Gastroesophageal sphincter (tissue), 3 donors: Measurements from ENCODE around the gene SRP9.
"Not testable (repeated sequence)": the region's sequence is repeated elsewhere in the genome, so short reads cannot be mapped to it uniquely, and the experiment has no call there.

Source experiments
- EP300 ChIP-seq: sonication (generic); formaldehyde crosslinking; IDR thresholded peaks from one replicate; pipeline ENCODE4 v1.6.1; 2017; ENCODE audit warnings: antibody characterized with exemption, mild to moderate bottlenecking
- POLR2A ChIP-seq, 2 donors: fragments of 450-650 bp; IDR thresholded peaks; one replicate each; pipeline ENCODE4 v1.6.1; 2017; ENCODE audit warnings: antibody characterized with exemption in 2 of 2, mild to moderate bottlenecking in 2 of 2, moderate library complexity in 1 of 2
- POLR2AphosphoS5 ChIP-seq: sonication (generic); formaldehyde crosslinking; IDR thresholded peaks from one replicate; pipeline ENCODE4 v1.6.1; 2017; ENCODE audit warnings: antibody characterized with exemption
- TF ChIP-seq, protein P1 (sequence below), 4 experiments: fragments of 200-600 bp in 2 of 4; fragments of 450-650 bp in 2 of 4; sonication (generic) in 1 of 4; IDR thresholded peaks; one replicate each; pipeline ENCODE4 v1.5.1; 2017 to 2019; ENCODE audit warnings: antibody characterized with exemption in 4 of 4, mild to moderate bottlenecking in 2 of 4, moderate library complexity in 2 of 4

DNA sequence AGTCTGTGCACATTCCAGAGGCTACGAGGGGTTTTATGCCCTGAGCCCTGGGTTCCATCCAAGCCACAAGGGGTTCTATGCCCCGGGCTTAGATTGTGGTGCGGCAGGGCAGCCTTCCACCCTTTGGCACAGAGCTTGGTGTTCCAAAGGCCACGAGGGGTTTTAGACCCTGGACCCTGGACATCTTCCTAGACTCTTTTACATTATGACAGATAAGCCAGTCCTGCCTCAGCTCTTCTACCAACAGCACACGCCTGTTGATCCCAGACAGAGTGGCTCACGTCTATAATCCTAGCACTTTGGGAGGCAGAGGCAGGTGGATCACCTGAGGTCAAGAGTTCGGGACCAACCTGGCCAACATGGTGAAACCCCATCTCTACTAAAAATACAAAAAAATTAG, 23.5 kb downstream of the SRP9 start:
- TF ChIP-seq, protein P1, sequence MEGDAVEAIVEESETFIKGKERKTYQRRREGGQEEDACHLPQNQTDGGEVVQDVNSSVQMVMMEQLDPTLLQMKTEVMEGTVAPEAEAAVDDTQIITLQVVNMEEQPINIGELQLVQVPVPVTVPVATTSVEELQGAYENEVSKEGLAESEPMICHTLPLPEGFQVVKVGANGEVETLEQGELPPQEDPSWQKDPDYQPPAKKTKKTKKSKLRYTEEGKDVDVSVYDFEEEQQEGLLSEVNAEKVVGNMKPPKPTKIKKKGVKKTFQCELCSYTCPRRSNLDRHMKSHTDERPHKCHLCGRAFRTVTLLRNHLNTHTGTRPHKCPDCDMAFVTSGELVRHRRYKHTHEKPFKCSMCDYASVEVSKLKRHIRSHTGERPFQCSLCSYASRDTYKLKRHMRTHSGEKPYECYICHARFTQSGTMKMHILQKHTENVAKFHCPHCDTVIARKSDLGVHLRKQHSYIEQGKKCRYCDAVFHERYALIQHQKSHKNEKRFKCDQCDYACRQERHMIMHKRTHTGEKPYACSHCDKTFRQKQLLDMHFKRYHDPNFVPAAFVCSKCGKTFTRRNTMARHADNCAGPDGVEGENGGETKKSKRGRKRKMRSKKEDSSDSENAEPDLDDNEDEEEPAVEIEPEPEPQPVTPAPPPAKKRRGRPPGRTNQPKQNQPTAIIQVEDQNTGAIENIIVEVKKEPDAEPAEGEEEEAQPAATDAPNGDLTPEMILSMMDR (IDR thresholded peaks at IDR 0.05) = not testable (repeated sequence)
- not testable (repeated sequence) for TF ChIP-seq POLR2A (IDR thresholded peaks at IDR 0.05); EP300; POLR2AphosphoS5
